GM19328 (cell line): Measurements from ENCODE around the gene KASH5.

Source experiments
- ATAC-seq: cut with Tn5 transposase; IDR thresholded peaks from one replicate; pipeline ENCODE4 v1.9.1; 2021; ENCODE audit warnings: mild to moderate bottlenecking, moderate library complexity; ENCODE audit not compliant: unreplicated experiment

The KASH5 gene

GRCh38 chr19:49420227-49420626 lies 32.2 kb downstream of the KASH5 start:
- no peak for ATAC-seq

GRCh38 chr19:49421039-49421877 lies 33.2 kb downstream of the KASH5 start:
- no peak for ATAC-seq

- no peak for ATAC-seq
Observed at GRCh38 chr19:49421878-49422202, 33.8 kb downstream of the KASH5 start.

- ATAC-seq: no peak
Observed at GRCh38 chr19:49422407-49423070, 34.5 kb downstream of the KASH5 start.

GRCh38 chr19:49423071-49423984 lies 35.3 kb downstream of the KASH5 start, which contains the start of gene PTH2:
PTH2 (minus strand) TSS chr19:49423441; CDS start chr19:49423339, 102 bp downstream.
- no peak for ATAC-seq

GRCh38 chr19:49423985-49424303 lies 35.9 kb downstream of the KASH5 start:
- ATAC-seq: no peak

GRCh38 chr19:49425178-49425577 lies 37.1 kb downstream of the KASH5 start, which contains the start of gene GFY:
GFY (plus strand) TSS chr19:49425388; CDS start chr19:49426431, 1,043 bp downstream.
- ATAC-seq: no peak

GRCh38 chr19:49425922-49426592 lies 38.0 kb downstream of the KASH5 start:
- ATAC-seq: no peak

- no peak for ATAC-seq
Observed at GRCh38 chr19:49427339-49427738, 39.3 kb downstream of the KASH5 start.

GRCh38 chr19:49427855-49428546 lies 40.0 kb downstream of the KASH5 start:
- ATAC-seq: no peak

GRCh38 chr19:49428547-49429451 lies 40.8 kb downstream of the KASH5 start:
- ATAC-seq: no peak

GRCh38 chr19:49430172-49430677 lies 42.2 kb downstream of the KASH5 start:
- ATAC-seq: no peak

GRCh38 chr19:49430678-49431329 lies 42.8 kb downstream of the KASH5 start:
- no peak for ATAC-seq

GRCh38 chr19:49431330-49431749 lies 43.3 kb downstream of the KASH5 start:
- no peak for ATAC-seq

GRCh38 chr19:49432141-49433073 lies 44.4 kb downstream of the KASH5 start:
- ATAC-seq: no peak

- ATAC-seq: no peak
Observed at GRCh38 chr19:49433240-49433901, 45.3 kb downstream of the KASH5 start.
